ENCODE data around the gene CDCA3.

Gene CDCA3

DNA sequence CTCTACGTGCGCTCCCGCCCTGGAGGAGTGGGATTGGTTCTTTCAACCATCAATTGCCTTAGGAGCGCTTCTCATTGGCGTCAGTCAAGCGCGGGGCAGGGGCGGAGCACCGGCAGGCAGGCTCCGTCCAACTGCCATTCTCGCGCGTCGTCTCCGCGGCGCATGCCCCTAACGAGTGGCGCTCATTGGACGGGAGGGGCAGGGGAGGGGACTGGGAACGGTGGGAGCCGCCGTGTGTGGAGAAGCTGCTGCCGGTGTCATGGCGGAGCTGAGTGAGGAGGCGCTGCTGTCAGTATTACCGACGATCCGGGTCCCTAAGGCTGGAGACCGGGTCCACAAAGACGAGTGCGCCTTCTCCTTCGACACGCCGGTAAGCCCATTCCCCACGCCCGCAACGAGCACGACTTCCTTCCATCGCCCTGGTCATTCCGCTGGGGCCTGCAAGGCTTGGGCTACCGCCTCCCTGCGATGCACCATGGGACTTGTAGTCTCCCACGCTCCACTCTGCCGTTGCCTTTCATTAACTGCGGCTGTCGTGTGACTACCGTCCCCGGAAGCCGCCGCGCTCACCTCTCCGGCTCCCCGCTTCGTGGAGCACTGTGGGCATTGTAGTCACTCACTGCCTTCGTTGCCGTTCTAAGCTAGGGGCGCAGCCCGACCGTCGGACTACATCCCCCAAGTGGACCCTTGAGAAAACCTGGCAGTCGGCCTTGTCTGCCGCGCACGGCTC is 1.0 kb upstream of the CDCA3 start, which contains the start of gene USP5:
USP5 (plus strand) TSS at position 230 of the 730 bp plus-strand sequence; CDS start at position 260, 30 bp downstream.
- Histone ChIP-seq H3K36me3 (replicated peaks; ENCODE audit: insufficient read depth, low read length) (no peaks in the 10 kb centered on the region), H3K9me2 (replicated peaks; ENCODE audit: insufficient read depth, low read length) (no peaks in the 10 kb centered on the region), H3K4me3 (ENCODE audit: low read length) (peak within 1 kb of the TSS; percentile 87), H2AFZ (ENCODE audit: low read length) (peak within 1 kb of the TSS; percentile 84), H3K27me3 (replicated peaks; ENCODE audit: insufficient read depth, low read length) (no peaks in the 10 kb centered on the region), H3K4me1 (ENCODE audit: low read length) (peaks cover 28% of the 10 kb centered on the region), H3K9ac (ENCODE audit: low read length) (peak within 1 kb of the TSS; percentile 65), H3K4me2 (ENCODE audit: low read depth, low read length) (peak within 1 kb of the TSS; percentile 97), H4K20me1 (ENCODE audit: insufficient read depth, low read length) (no peaks in the 10 kb centered on the region), H3F3A (ENCODE audit: insufficient read depth, low read length) (peaks cover 10% of the 10 kb centered on the region), H3K79me2 (ENCODE audit: low read length) (peaks cover 60% of the 10 kb centered on the region), H3K9me3 (replicated peaks; ENCODE audit: insufficient read depth, low read length) (no peaks in the 10 kb centered on the region), H3K27ac (ENCODE audit: low read length) (peak within 1 kb of the TSS; percentile 72; the same call in 1 of the 2 replicates)
- TF ChIP-seq EZH2 (optimal IDR thresholded peaks at IDR 0.05; ENCODE audit: low read depth, low read length): no peak
- TF ChIP-seq, protein P1, sequence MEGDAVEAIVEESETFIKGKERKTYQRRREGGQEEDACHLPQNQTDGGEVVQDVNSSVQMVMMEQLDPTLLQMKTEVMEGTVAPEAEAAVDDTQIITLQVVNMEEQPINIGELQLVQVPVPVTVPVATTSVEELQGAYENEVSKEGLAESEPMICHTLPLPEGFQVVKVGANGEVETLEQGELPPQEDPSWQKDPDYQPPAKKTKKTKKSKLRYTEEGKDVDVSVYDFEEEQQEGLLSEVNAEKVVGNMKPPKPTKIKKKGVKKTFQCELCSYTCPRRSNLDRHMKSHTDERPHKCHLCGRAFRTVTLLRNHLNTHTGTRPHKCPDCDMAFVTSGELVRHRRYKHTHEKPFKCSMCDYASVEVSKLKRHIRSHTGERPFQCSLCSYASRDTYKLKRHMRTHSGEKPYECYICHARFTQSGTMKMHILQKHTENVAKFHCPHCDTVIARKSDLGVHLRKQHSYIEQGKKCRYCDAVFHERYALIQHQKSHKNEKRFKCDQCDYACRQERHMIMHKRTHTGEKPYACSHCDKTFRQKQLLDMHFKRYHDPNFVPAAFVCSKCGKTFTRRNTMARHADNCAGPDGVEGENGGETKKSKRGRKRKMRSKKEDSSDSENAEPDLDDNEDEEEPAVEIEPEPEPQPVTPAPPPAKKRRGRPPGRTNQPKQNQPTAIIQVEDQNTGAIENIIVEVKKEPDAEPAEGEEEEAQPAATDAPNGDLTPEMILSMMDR (IDR thresholded peaks at IDR 0.05; ENCODE audit: low read length): no peak
- no peak for TF ChIP-seq EZH2phosphoT487 (IDR thresholded peaks at IDR 0.05; ENCODE audit: low read length)
- DNase-seq: peak; percentile 99

DNA sequence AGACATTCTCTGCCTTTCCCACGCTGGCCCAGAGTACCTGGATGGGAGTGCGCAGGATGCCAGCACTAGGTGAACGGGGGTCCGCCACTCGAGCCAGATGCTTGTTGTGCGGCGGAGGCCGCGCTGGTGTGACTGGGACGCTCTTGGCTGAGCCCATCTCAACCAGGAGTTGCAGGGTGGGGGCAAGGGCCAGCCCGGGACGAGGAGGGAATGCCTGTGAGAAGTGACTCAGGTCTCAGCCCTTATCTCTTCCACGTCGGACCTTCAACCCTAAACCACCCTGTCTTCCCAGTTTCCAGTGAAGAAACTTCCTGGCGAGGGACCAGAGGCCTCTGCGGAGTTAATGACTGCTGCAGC is 312 bp downstream of the CDCA3 start:
- peaks cover 10% of the 10 kb centered on the region for H3F3A ChIP-seq (ENCODE audit: insufficient read depth, low read length)
- H2AFZ ChIP-seq (ENCODE audit: low read length): peak overlapping the region; percentile 34
- H3K27me3 ChIP-seq (replicated peaks; ENCODE audit: insufficient read depth, low read length): no peaks in the 10 kb centered on the region
- no peak for DNase-seq
- H3K27ac ChIP-seq (ENCODE audit: low read length): no peak overlapping the region; the same call in 1 of the 2 replicates
- TF ChIP-seq EZH2phosphoT487 (IDR thresholded peaks at IDR 0.05; ENCODE audit: low read length) (no peak), EZH2 (optimal IDR thresholded peaks at IDR 0.05; ENCODE audit: low read depth, low read length) (no peak)
- TF ChIP-seq, protein P1 (IDR thresholded peaks at IDR 0.05; ENCODE audit: low read length): no peak
- peaks cover 54% of the 10 kb centered on the region for H3K79me2 ChIP-seq (ENCODE audit: low read length)
- no peaks in the 10 kb centered on the region for H3K9me2 ChIP-seq (replicated peaks; ENCODE audit: insufficient read depth, low read length)
- H3K36me3 ChIP-seq (replicated peaks; ENCODE audit: insufficient read depth, low read length): no peaks in the 10 kb centered on the region
- H3K4me3 ChIP-seq (ENCODE audit: low read length): peak overlapping the region; percentile 87
- H3K4me1 ChIP-seq (ENCODE audit: low read length): peaks cover 28% of the 10 kb centered on the region
- H4K20me1 ChIP-seq (ENCODE audit: insufficient read depth, low read length): no peaks in the 10 kb centered on the region
- H3K9me3 ChIP-seq (replicated peaks; ENCODE audit: insufficient read depth, low read length): no peaks in the 10 kb centered on the region
- peak overlapping the region; percentile 63 for H3K9ac ChIP-seq (ENCODE audit: low read length)
- H3K4me2 ChIP-seq (ENCODE audit: low read depth, low read length): peak overlapping the region; percentile 97

DNA sequence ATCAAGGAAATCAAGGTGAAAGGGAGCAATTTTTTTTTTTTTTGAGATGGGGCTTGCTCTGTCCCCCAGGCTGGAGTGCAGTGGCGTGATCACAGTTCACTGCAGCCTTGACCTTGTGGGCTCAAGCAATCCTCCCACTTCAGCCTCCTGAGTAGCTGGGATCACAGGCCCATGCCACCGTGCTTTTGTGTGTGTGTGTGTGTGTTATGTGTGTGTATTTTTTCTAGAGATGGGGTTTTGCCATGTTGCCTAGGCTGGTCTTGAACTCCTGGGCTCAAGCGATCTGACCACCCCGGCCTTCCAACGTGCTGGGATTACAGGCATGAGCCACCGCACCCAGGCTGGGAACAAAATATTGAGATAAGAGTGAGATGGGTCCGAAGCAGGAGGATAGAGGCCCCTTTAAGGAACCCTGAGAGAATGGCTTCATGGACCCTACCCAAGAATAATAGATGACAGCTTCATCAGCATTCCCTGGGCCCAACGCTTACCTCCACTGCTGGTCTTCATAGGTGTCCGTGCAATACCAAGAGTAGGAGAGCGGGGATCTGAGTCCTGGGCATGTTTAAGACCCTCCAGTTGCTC is 1.0 kb downstream of the CDCA3 start:
- Histone ChIP-seq H3K79me2 (ENCODE audit: low read length) (peaks cover 47% of the 10 kb centered on the region), H3K4me2 (ENCODE audit: low read depth, low read length) (peak overlapping the region; percentile 97), H3K4me1 (ENCODE audit: low read length) (peaks cover 28% of the 10 kb centered on the region), H3K9ac (ENCODE audit: low read length) (peak overlapping the region; percentile 63), H3K36me3 (replicated peaks; ENCODE audit: insufficient read depth, low read length) (no peaks in the 10 kb centered on the region), H4K20me1 (ENCODE audit: insufficient read depth, low read length) (no peaks in the 10 kb centered on the region), H2AFZ (ENCODE audit: low read length) (no peak overlapping the region), H3K9me2 (replicated peaks; ENCODE audit: insufficient read depth, low read length) (no peaks in the 10 kb centered on the region), H3K4me3 (ENCODE audit: low read length) (peak overlapping the region; percentile 87), H3F3A (ENCODE audit: insufficient read depth, low read length) (peaks cover 10% of the 10 kb centered on the region), H3K9me3 (replicated peaks; ENCODE audit: insufficient read depth, low read length) (no peaks in the 10 kb centered on the region), H3K27ac (ENCODE audit: low read length) (no peak overlapping the region), H3K27me3 (replicated peaks; ENCODE audit: insufficient read depth, low read length) (no peaks in the 10 kb centered on the region)
- TF ChIP-seq EZH2 (optimal IDR thresholded peaks at IDR 0.05; ENCODE audit: low read depth, low read length): no peak
- TF ChIP-seq, protein P1 (IDR thresholded peaks at IDR 0.05; ENCODE audit: low read length): no peak
- TF ChIP-seq EZH2phosphoT487 (IDR thresholded peaks at IDR 0.05; ENCODE audit: low read length): no peak
- no peak for DNase-seq

Measured in MM.1S (cell line).